GM21515 (cell line): ENCODE results near the gene MBP.

Source experiments
- ATAC-seq: cut with Tn5 transposase; IDR thresholded peaks from one replicate; pipeline ENCODE4 v1.9.1; 2021; ENCODE audit not compliant: unreplicated experiment

MBP gene

DNA sequence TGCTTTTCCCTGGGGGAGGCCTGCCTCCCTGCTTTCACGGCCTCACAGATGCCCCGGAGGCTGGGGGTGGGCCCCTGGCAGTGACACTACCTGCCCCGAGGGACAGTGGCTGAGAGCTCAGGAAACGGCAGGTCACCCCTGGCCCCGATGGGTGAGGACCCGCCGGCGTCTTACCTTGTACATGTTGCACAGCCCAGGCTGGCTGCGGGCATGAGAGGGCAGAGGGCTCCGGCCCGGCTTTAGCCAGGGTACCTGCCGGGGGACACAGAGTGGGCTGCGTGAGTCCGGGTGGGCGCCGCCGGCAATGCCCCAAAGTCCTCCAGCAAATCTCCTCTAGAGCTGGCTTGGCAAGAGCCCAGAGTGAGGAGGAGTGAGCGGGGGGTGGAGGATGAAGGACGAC, 122.9 kb downstream of the MBP start:
- no peak for ATAC-seq

- ATAC-seq, result no peak
Measured at GRCh38 chr18:77008576-77009315, 123.8 kb downstream of the MBP start.

DNA sequence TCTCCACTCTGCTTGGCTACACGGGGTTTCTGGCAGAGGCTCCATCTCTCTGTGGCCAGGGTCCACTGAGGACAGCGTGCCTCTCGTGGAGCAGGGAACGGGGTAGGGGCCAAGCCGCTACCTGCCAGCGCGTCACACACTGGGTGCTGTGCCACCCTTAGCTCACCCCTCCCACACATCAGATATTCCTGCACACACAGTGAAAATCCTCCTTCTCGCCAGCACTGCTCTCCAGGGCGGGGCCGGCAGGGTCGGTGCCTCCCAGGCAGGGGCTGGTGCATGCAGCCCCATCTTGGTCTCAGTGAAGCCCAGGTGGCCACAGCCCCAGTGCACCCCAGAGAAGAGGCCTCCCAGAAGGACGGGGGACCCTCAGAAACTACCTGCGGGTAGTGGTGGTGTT, 124.6 kb downstream of the MBP start:
- ATAC-seq, result no peak

- ATAC-seq, result no peak
Measured at GRCh38 chr18:77007251-77007650, 125.3 kb downstream of the MBP start.

DNA sequence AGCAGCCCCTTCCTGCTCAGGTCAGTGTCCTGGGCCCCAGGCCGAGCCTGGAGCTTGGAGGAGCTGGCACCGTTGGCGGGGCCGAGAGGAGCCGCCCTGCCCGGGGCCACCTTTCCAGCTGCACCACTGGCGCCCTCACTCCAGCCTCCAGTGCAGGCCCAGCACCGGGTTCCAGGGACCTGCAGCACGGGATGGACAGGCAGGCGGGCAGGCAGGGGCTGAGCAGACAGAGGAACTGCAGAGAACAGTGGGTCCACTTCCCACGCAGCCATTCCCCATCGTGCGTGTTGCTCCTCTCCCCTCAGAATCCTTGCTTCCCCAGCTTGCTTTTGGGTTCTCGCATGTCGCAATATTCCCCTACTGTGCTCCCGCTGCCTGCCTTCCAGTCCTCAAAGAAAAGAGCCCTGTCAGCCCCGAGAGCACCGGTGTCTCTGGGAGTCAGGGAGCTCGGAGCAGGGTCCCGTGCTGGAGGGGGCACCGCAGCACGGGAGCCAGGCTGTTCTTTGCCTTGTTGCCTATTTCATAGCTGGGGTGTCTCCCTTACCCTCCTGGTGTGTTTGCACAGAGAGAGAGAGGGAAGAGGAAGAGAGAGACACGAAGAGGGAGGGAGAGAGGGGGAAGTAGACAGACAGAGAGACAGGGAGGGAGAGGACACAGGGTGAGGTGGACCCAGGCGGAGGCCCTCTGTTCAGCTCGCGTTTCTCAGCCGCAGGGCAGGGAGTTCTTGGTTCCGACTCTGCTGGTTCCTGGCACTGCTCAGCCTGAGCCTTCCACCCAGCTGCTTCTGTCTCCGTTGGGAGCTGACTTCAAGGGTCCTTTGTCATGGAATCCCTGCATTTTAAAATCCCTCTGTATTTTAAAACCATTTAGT, 126.0 kb downstream of the MBP start:
- no peak for ATAC-seq

- ATAC-seq, result no peak
Measured at GRCh38 chr18:77005651-77006195, 126.9 kb downstream of the MBP start.

GRCh38 chr18:77004555-77005380, 127.8 kb downstream of the MBP start:
- no peak for ATAC-seq

DNA sequence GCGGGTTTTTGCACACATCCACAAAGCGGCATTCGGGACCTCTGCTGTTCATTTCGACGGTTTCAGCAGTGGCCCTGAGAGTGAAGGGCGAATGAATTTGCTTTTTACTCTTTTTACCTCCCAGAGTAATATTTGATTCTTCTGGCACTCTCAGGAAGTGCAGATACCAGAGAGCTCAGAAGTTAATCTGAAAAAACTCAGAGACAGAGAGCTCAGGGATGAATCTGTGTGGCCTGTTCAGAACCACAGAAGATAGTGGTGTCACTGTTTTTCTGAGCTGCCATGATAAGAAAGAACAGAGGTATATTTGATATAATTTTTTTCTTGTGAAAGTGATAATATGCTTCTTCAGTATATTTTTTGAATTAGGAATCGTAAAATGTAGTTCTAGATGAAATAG, 129.3 kb downstream of the MBP start:
- ATAC-seq, result no peak

- no peak for ATAC-seq
Measured at GRCh38 chr18:77002496-77002895, 130.1 kb downstream of the MBP start.

GRCh38 chr18:77001979-77002378, 130.6 kb downstream of the MBP start:
- no peak for ATAC-seq

- ATAC-seq, result no peak
Measured at GRCh38 chr18:77001041-77001440, 131.5 kb downstream of the MBP start.

DNA sequence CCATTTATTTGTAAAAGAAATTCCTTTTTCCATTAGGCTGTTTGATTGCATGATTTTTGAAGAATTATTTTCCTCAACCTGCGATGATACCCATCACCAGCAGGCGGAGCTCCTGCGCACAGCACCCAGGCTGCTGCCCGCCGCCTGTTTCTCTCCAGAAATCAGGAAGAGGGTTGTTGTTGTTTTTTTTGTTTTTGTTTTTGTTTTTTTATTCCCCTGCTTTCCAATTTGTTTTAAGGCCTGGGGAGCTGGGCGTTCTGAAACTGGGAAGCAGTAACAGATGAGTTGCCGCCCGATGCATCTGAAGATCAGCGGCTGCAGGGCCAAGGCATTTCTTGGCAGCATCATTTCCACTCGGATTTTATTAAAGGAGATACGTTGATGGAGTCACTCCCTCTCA, 132.1 kb downstream of the MBP start:
- no peak for ATAC-seq

- no peak for ATAC-seq
Measured at GRCh38 chr18:76999077-76999476, 133.5 kb downstream of the MBP start.

DNA sequence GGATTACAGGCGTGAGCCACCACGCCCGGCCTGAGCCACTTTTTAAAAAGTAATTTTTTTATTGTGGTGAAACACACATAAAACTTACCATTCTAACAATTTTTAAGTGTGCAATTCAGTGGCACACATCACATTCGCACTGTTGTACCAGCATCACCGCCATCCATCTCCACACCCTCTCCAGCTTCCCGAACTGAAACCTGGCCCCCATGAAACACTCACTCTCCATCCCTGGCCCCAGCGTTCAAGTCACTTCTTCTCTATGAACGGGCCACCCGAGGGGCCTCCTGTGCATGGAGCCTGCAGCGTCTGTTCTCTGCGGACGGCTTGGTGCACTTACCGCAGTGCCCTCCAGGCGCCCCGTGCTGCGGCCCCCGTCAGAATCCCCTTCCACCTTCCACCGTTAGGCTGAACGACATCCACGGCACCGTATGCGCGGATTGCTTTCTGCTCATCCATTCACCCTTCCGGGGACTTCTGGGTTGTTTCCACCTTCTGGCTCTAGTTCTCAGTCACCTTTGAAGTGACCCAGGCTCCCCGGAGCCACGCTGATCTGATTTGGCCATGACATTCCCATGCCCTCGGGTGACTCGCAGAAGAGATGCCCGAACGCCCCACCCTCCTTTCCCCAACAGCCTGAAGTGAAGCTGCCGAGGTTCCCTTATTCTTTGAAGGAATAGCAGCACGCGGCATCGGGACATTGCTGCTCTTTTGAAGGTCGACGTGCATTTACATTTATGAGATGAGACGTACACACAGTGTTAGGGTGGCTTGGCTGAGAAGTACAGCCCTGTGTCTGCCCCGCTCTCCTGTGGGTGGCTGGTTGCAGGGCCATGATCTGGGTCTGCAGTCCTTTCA, 134.4 kb downstream of the MBP start:
- ATAC-seq, result no peak

- no peak for ATAC-seq
Measured at GRCh38 chr18:76996429-76996828, 136.2 kb downstream of the MBP start.

GRCh38 chr18:76995896-76996295, 136.7 kb downstream of the MBP start:
- no peak for ATAC-seq

DNA sequence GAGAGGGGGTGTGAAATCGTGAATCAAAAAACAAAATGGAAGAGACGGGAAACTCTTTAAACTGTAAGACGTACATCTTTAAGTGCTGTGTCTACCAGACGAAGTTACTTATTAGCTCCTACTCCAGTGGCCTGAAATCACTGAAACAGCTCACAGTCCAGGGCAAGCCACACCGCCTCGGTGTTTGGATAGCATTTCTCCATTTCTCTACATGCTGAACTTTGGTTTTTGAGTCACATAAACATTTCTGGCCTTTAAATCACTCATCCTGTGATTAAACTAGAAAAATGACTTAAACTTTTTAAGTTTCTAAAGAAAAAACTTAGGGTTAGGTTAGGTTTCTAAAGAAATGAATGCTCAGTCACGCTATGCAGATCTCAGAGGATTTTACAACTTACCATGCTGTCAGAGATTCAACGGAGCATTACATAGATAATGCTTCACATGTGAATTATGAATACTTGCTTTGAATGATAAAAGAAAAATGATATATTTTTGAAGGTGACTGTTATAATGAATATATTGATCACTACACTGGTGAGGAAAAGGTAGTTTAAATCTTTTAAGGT, 138.4 kb downstream of the MBP start:
- ATAC-seq, result no peak

- no peak for ATAC-seq
Measured at GRCh38 chr18:76993573-76993972, 139.0 kb downstream of the MBP start.

DNA sequence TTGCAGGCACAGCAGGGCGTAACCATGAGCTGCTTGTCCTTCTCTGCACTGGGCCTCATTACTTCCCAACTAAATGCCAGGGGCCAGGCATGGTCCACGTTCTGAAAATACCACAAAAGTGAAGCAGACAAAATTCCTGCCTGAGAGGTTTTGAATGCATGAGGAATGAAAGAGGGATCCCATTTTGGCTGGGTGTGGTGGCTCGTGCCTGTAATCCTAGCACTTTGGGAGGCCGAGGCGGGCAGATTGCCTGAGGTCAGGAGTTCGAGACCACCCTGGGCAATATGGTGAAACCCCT, 139.5 kb downstream of the MBP start:
- no peak for ATAC-seq
